ENCODE measurements around the gene TNFRSF4.
"Not testable (repeated sequence)": the region's sequence is repeated elsewhere in the genome, so short reads cannot be mapped to it uniquely, and the experiment has no call there.

Gene TNFRSF4

GRCh38 chr1:1256956-1257871 is 43.3 kb upstream of the TNFRSF4 start:
- no peak overlapping the region for H3K9ac ChIP-seq (ENCODE audit: insufficient read length)
- H3K27ac ChIP-seq: 0 out of 2 replicates have a peak overlapping the region, but pooled peaks have one; percentile 35
- H3K36me3 ChIP-seq (ENCODE audit: insufficient read depth, low read length): peaks cover 52% of the 10 kb centered on the region

DNA sequence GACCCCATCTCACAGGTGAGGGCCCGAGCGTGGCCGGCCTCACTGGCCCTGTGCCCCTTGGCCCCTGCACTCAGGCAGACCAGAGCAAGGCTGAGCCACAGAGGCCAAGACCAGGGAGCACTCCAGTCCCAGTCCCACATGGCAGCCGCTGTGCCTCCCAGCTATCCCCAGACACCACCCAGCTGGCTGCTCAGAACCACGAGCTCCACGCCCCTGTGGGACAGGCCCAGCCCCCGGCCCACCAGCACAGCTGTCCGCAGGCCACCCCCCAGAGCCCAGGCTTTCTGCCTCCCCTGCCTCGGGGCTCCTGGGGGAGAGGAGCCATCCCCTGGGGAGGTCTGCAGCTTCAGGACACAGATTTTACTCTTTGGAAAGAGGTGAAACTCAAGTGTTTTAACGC is 41.7 kb upstream of the TNFRSF4 start:
- Histone ChIP-seq H3K4me3 (no peak overlapping the region), H3K9ac (ENCODE audit: insufficient read length) (no peak overlapping the region), H3K36me3 (ENCODE audit: insufficient read depth, low read length) (peaks cover 42% of the 10 kb centered on the region), H3K27ac (peak overlapping the region; percentile 84), H3K9me3 (ENCODE audit: low read depth, low read length) (no peaks in the 10 kb centered on the region)
- TF ChIP-seq FOXP2 (optimal IDR thresholded peaks at IDR 0.05; ENCODE audit: control extremely low read depth, extremely low read length, insufficient read depth) (no peak), POLR2AphosphoS5 (IDR thresholded peaks at IDR 0.05; ENCODE audit: borderline replicate concordance, low read depth, low read length) (no peak), EZH2 (IDR thresholded peaks at IDR 0.05) (no peak)
- DNase-seq (ENCODE audit: low read depth, low spot score): no peak

More at GRCh38 chr1:1256956-1257871, 43.3 kb upstream of the TNFRSF4 start:
- no peak for DNase-seq (ENCODE audit: low read depth, low spot score)
- Histone ChIP-seq H3K4me3 (no peak overlapping the region), H3K9me3 (ENCODE audit: low read depth, low read length) (no peaks in the 10 kb centered on the region)
- TF ChIP-seq EZH2 (IDR thresholded peaks at IDR 0.05): no peak
- no peak for TF ChIP-seq FOXP2 (optimal IDR thresholded peaks at IDR 0.05; ENCODE audit: control extremely low read depth, extremely low read length, insufficient read depth)
- no peak for TF ChIP-seq POLR2AphosphoS5 (IDR thresholded peaks at IDR 0.05; ENCODE audit: borderline replicate concordance, low read depth, low read length)

GRCh38 chr1:1255078-1255477 is 41.1 kb upstream of the TNFRSF4 start:
- Histone ChIP-seq H3K9me3 (ENCODE audit: low read depth, low read length) (no peaks in the 10 kb centered on the region), H3K36me3 (ENCODE audit: insufficient read depth, low read length) (peaks cover 36% of the 10 kb centered on the region), H3K9ac (ENCODE audit: insufficient read length) (no peak overlapping the region), H3K27ac (peak overlapping the region; percentile 84), H3K4me3 (no peak overlapping the region)
- TF ChIP-seq POLR2AphosphoS5 (IDR thresholded peaks at IDR 0.05; ENCODE audit: borderline replicate concordance, low read depth, low read length) (no peak), FOXP2 (optimal IDR thresholded peaks at IDR 0.05; ENCODE audit: control extremely low read depth, extremely low read length, insufficient read depth) (no peak)
- DNase-seq (ENCODE audit: low read depth, low spot score): no peak

GRCh38 chr1:1254667-1254998 is 40.7 kb upstream of the TNFRSF4 start:
- Histone ChIP-seq H3K27ac (no peak overlapping the region; the same call in 1 of the 2 replicates), H3K36me3 (ENCODE audit: insufficient read depth, low read length) (peaks cover 34% of the 10 kb centered on the region)

DNA sequence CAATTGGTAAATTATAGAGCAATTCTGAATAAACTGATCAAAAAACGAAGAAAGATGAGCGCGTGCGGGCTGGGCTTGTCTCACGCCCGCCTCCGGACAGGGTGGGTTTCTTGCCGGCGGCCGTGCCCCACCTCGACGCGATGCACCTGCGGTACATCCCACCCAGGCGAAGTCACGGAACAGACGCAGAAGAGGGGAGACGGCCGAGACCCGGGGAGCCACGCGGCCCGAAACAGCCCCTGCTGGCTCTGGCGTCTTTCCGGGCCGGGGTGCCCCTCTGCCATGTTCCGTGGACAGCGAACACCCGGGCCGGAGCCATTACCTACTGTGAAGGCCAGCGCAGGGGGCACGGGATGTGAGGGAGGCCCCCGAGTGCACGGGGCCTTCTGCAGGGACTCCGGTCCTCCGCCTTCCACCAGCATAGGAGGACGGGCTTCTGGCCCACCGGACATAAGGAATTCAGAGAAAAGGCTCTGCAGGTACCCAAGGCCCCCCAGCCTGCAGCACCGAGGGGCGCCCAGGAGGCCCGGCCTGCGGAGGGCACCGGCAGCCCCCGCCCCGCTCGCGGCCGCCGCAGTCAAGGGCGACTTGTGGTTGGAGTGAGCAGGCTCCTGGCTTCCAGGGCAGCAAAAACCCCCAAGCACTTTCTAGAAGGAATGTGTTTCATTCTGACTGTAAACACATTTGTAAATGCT is 40.2 kb upstream of the TNFRSF4 start:
- Histone ChIP-seq H3K36me3 (ENCODE audit: insufficient read depth, low read length) (peaks cover 32% of the 10 kb centered on the region), H3K9ac (ENCODE audit: insufficient read length) (no peak overlapping the region), H3K9me3 (ENCODE audit: low read depth, low read length) (no peaks in the 10 kb centered on the region)

More at GRCh38 chr1:1254667-1254998, 40.7 kb upstream of the TNFRSF4 start:
- no peak for DNase-seq (ENCODE audit: low read depth, low spot score)
- no peak overlapping the region for H3K9ac ChIP-seq (ENCODE audit: insufficient read length)
- no peak overlapping the region for H3K4me3 ChIP-seq
- no peaks in the 10 kb centered on the region for H3K9me3 ChIP-seq (ENCODE audit: low read depth, low read length)
- TF ChIP-seq FOXP2 (optimal IDR thresholded peaks at IDR 0.05; ENCODE audit: control extremely low read depth, extremely low read length, insufficient read depth) (no peak), POLR2AphosphoS5 (IDR thresholded peaks at IDR 0.05; ENCODE audit: borderline replicate concordance, low read depth, low read length) (no peak), EZH2 (IDR thresholded peaks at IDR 0.05) (no peak)

GRCh38 chr1:1253314-1253713 is 39.4 kb upstream of the TNFRSF4 start:
- Histone ChIP-seq H3K4me3 (no peak overlapping the region), H3K9me3 (ENCODE audit: low read depth, low read length) (no peaks in the 10 kb centered on the region), H3K9ac (ENCODE audit: insufficient read length) (no peak overlapping the region), H3K36me3 (ENCODE audit: insufficient read depth, low read length) (peaks cover 28% of the 10 kb centered on the region), H3K27ac (no peak overlapping the region)
- no peak for TF ChIP-seq EZH2 (IDR thresholded peaks at IDR 0.05)
- no peak for TF ChIP-seq FOXP2 (optimal IDR thresholded peaks at IDR 0.05; ENCODE audit: control extremely low read depth, extremely low read length, insufficient read depth)
- TF ChIP-seq POLR2AphosphoS5 (IDR thresholded peaks at IDR 0.05; ENCODE audit: borderline replicate concordance, low read depth, low read length): no peak
- no peak for DNase-seq (ENCODE audit: low read depth, low spot score)

More for the DNA sequence above, 40.2 kb upstream of the TNFRSF4 start:
- Histone ChIP-seq H3K27ac (no peak overlapping the region), H3K4me3 (no peak overlapping the region)
- TF ChIP-seq FOXP2 (optimal IDR thresholded peaks at IDR 0.05; ENCODE audit: control extremely low read depth, extremely low read length, insufficient read depth) (no peak), POLR2AphosphoS5 (IDR thresholded peaks at IDR 0.05; ENCODE audit: borderline replicate concordance, low read depth, low read length) (no peak), EZH2 (IDR thresholded peaks at IDR 0.05) (no peak)
- DNase-seq (ENCODE audit: low read depth, low spot score): no peak

GRCh38 chr1:1250786-1251284 is 36.9 kb upstream of the TNFRSF4 start:
- no peak overlapping the region for H3K27ac ChIP-seq
- peaks cover 12% of the 10 kb centered on the region; the same call in 1 of the 2 replicates for H3K36me3 ChIP-seq (ENCODE audit: insufficient read depth, low read length)
- no peaks in the 10 kb centered on the region for H3K9me3 ChIP-seq (ENCODE audit: low read depth, low read length)
- no peak overlapping the region for H3K4me3 ChIP-seq
- no peak overlapping the region for H3K9ac ChIP-seq (ENCODE audit: insufficient read length)
- TF ChIP-seq EZH2 (IDR thresholded peaks at IDR 0.05): no peak
- no peak for TF ChIP-seq FOXP2 (optimal IDR thresholded peaks at IDR 0.05; ENCODE audit: control extremely low read depth, extremely low read length, insufficient read depth)
- 0 out of 2 replicates have a peak, but pooled peaks have one; percentile 11 for TF ChIP-seq POLR2AphosphoS5 (IDR thresholded peaks at IDR 0.05; ENCODE audit: borderline replicate concordance, low read depth, low read length)
- DNase-seq (ENCODE audit: low read depth, low spot score): no peak

DNA sequence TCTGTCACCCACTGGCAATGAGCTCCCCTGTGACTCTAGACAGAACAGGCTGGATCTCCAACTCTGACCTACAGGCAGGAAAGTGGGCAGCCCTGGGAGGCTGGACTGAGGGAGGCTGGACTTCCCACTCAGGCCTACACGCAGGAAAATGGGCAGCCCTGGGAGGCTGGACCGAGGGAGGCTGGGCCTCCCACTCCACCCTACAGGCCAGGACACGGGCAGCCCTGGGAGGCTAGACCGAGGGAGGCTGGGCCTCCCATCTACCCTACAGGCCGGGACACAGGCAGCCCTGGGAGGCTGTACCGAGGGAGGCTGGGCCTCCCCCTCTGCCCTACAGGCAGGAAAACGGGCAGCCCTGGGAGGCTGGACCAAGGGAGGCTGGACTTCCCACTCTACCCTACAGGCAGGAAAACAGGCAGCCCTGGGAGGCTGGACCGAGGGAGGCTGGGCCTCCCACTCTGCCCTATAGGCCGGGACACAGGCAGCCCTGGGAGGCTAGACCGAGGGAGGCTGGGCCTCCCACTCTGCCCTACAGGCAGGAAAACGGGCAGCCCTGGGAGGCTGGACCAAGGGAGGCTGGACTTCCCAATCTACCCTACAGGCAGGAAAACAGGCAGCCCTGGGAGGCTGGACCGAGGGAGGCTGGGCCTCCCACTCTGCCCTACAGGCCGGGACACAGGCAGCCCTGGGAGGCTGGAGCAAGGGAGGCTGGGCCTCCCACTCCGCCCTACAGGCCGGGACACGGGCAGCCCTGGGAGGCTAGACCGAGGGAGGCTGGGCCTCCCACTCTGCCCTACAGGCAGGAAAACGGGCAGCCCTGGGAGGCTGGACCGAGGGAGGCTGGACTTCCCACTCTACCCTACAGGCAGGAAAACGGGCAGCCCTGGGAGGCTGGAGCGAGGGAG is 34.3 kb upstream of the TNFRSF4 start:
- not testable (repeated sequence) for H3K9ac ChIP-seq (ENCODE audit: insufficient read length); H3K36me3 ChIP-seq (ENCODE audit: insufficient read depth, low read length); DNase-seq (ENCODE audit: low read depth, low spot score); H3K27ac ChIP-seq; H3K9me3 ChIP-seq (ENCODE audit: low read depth, low read length); H3K4me3 ChIP-seq

Data from SK-N-MC (cell line).